GM18951 (cell line): Measurements from ENCODE around the gene CPEB3.

Source experiments
- POLR2A ChIP-seq: IDR thresholded peaks from 4 replicates; pipeline ENCODE4 v1.6.1; 2011; ENCODE audit warnings: mild to moderate bottlenecking; ENCODE audit not compliant: insufficient read length, insufficient read depth; ENCODE audit errors: extremely low read depth
- in situ Hi-C: fragments of 300-500 bp; cut with MboI; formaldehyde crosslinking; loops from one replicate; pipeline ENCODE4 v1.12.0; 2022; ENCODE audit warnings: low sequenced_read_pairs, mixed read lengths, inconsistent platforms; ENCODE audit not compliant: unreplicated experiment

The CPEB3 gene

GRCh38 chr10:92079003-92079402 is 211.9 kb downstream of the CPEB3 start:
- TF ChIP-seq POLR2A: no peak
- in situ Hi-C loops: no loop called here

GRCh38 chr10:92076722-92077121 is 214.2 kb downstream of the CPEB3 start:
- in situ Hi-C loops: no loop called here
- no peak for TF ChIP-seq POLR2A

- in situ Hi-C loops: no loop called here
- TF ChIP-seq POLR2A: no peak
Observed at GRCh38 chr10:92075829-92076228, 215.0 kb downstream of the CPEB3 start.

- no peak for TF ChIP-seq POLR2A
- in situ Hi-C loops: no loop called here
Observed at GRCh38 chr10:92074126-92074887, 216.6 kb downstream of the CPEB3 start.

GRCh38 chr10:92068900-92069299 is 222.0 kb downstream of the CPEB3 start:
- no peak for TF ChIP-seq POLR2A
- in situ Hi-C loops: no loop called here

GRCh38 chr10:92066386-92066785 is 224.5 kb downstream of the CPEB3 start:
- in situ Hi-C loops: no loop called here
- no peak for TF ChIP-seq POLR2A

- in situ Hi-C loops: no loop called here
- TF ChIP-seq POLR2A: no peak
Observed at GRCh38 chr10:92064506-92064905, 226.4 kb downstream of the CPEB3 start.

GRCh38 chr10:92062273-92062672 is 228.6 kb downstream of the CPEB3 start:
- in situ Hi-C loops: no loop called here
- no peak for TF ChIP-seq POLR2A

GRCh38 chr10:92054807-92055206 is 236.1 kb downstream of the CPEB3 start:
- no peak for TF ChIP-seq POLR2A
- in situ Hi-C loops: no loop called here

- in situ Hi-C loops: no loop called here
- no peak for TF ChIP-seq POLR2A
Observed at GRCh38 chr10:92052741-92053140, 238.1 kb downstream of the CPEB3 start.

GRCh38 chr10:92052088-92052487 is 238.8 kb downstream of the CPEB3 start:
- TF ChIP-seq POLR2A: no peak
- in situ Hi-C loops: no loop called here

GRCh38 chr10:92047215-92047614 is 243.7 kb downstream of the CPEB3 start:
- in situ Hi-C loops: no loop called here
- TF ChIP-seq POLR2A: no peak

- in situ Hi-C loops: no loop called here
- no peak for TF ChIP-seq POLR2A
Observed at GRCh38 chr10:92045641-92046106, 245.2 kb downstream of the CPEB3 start.

- no peak for TF ChIP-seq POLR2A
- in situ Hi-C loops: no loop called here
Observed at GRCh38 chr10:92042541-92042940, 248.3 kb downstream of the CPEB3 start.
